Measurements from ENCODE around the gene SFSWAP.

Gene SFSWAP

GRCh38 chr12:131840643-131841416 is 129.9 kb downstream of the SFSWAP start:
- no peak for DNase-seq

DNA sequence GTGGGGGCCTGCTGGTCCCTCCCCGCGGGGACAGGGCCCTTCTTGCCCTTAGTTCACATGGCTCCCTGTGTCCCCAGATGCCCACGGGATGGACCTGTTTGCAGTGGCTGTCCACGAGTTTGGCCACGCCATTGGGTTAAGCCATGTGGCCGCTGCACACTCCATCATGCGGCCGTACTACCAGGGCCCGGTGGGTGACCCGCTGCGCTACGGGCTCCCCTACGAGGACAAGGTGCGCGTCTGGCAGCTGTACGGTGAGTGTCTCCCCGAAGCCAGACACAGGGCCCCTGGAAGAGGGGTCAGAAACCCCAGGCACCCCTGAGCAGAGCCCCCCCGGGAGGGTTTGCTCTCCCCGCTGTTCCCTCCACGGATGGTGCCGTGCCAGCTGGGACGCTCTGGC is 130.7 kb downstream of the SFSWAP start:
- DNase-seq = no peak

DNA sequence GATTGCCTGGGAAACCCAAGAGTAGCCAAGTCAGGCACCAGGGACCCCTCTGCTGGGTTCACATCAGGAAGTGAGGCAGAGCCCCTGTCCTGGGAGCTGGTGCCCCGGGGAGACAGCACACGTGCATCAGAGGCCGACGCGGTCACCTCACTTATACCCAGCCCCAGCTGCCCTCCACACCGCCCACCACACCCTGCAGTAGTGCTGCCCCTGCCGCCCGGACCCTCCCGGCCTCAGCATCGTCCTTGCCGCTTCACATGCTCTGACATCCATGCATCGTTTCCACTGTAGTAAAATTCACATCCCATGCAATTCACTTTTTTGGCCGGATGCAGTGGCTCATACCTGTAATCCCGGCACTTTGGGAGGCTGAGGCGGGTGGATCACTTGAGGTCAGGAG is 131.3 kb downstream of the SFSWAP start:
- no peak for DNase-seq

DNA sequence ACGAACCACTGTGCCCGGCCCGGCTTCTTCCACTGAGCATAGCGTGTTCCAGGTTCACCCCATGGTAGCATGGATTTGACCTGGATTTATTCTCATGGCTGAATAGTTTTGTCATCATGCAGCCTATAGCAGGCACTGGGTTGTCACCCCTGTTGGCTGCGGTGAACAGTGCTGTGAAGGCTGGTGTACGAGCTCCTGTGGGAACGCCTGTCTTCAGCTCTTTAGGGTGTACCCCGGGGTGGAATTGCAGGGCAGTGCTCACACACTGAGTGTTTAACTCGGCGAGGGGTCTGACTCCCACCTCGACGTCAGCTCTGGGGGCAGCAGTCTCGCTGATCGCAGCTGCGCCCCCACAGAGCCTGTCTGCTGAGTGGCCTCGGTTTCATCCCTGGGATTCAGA is 132.6 kb downstream of the SFSWAP start:
- DNase-seq = no peak

DNA sequence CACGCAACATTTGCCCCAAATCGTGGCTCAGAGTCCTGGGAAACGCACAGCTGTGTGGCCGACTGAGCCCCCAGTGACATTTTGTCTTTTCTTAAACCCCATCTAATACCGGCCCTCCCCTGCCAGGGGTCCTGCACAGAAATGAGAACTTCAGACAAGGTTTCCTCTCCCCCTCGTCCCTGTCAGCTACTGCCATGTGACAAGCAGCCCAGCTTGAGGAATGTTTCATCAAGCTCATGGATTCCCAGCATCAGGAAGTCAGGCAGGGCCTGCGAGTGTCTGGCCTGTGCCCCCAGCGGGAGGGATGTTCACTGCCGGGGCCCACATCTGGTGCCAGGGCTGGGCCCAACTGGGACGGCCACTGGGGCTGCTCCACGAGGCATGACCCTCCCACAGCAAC is 133.2 kb downstream of the SFSWAP start:
- DNase-seq = no peak

GRCh38 chr12:131844656-131845055 is 133.8 kb downstream of the SFSWAP start:
- no peak for DNase-seq

GRCh38 chr12:131845121-131845520 is 134.2 kb downstream of the SFSWAP start:
- no peak for DNase-seq

DNA sequence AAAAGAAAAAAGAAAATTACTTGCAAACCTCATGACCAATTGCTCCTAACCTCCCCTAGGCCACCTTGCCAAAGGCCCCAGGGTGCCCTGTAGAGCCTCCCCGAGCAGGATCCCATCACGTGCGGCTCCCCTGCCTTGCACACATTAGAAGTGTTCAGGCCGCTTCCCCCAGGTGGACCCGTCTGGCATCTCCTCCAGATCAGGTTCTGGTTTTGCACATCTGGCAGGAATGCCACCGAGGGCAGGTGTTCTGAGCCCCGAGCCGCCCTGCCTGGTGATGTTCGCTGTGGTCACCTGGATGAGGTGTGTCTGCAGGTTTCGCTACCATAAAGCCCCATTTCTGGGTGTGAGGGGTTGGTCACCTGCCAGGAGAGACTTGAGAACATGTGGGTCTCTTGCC is 136.6 kb downstream of the SFSWAP start:
- DNase-seq = no peak

DNA sequence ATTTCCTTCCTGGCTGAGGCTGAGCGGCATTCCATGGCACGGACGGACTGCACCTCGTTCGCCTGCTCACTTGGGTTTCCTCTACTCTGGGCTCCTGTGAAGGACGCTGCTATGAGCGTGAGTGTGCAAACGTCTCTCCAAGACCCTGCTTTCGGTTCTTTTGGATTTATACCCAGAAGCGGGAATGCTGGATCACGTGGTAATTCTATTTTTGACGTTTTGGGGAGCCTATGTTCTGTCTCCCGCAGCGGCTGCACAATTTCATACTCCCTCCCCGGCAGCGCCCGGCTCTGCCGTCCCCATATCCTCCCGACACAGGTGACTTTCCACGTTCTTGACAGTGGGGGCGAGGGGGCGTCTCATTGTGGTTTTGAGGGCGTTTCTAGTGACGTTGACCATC is 137.9 kb downstream of the SFSWAP start:
- no peak for DNase-seq

Measured in retina (tissue), 1 donor.